Cardiac muscle cell (in vitro differentiated cells and primary cell): Measurements from ENCODE around the gene DOCK1. TPM values are rescaled to one million over a fixed set of nuclear protein-coding genes. Genes with fewer than 3 reads are reported as not detected.

Experiments
- DNase-seq, 2 donors: peaks; one replicate each; pipeline versions ENCODE4 v3.0.0 to v3.0.0-alpha.2; 2010 to 2017; ENCODE audit warnings: low read depth in 1 of 2, low spot score in 1 of 2
- H3K27ac ChIP-seq: fragments of 200-600 bp; sonication (generic); 2 replicates; pipeline ENCODE4 v1.5.1; 2016
- H3K27me3 ChIP-seq: fragments of 200-600 bp; sonication (generic); 2 replicates; pipeline ENCODE4 v1.6.0; 2016; ENCODE audit warnings: control low read depth
- H3K36me3 ChIP-seq: fragments of 200-600 bp; sonication (generic); 2 replicates; pipeline ENCODE4 v1.5.1; 2016; ENCODE audit warnings: control low read depth
- H3K4me1 ChIP-seq: fragments of 200-600 bp; sonication (generic); 2 replicates; pipeline ENCODE4 v1.8.1; 2017; ENCODE audit warnings: low read depth, mild to moderate bottlenecking, mixed run types
- H3K4me3 ChIP-seq: fragments of 200-600 bp; sonication (generic); 2 replicates; pipeline ENCODE4 v1.5.1; 2016; ENCODE audit warnings: mild to moderate bottlenecking
- H3K9me3 ChIP-seq: fragments of 200-600 bp; sonication (generic); 2 replicates; pipeline ENCODE4 v1.5.1; 2017; ENCODE audit warnings: low read depth, mild to moderate bottlenecking, control low read depth
- polyA plus RNA-seq: library from polyadenylated mRNA; unstranded; fragments of >200 nt; fragmentation: Nextera tagmentation; extraction: Ambion mirVana; gene quantifications from 2 replicates; pipeline ENCODE4 v1.2.1, GENCODE V29; 2016
- total RNA-seq: library from RNA; depleted of rRNA; stranded (reverse); fragments of >200 nt; gene quantifications from 2 replicates; pipeline ENCODE4 v1.2.3, GENCODE V29; 2016
- TF ChIP-seq, protein P1 (sequence below): IDR thresholded peaks from 2 replicates; pipeline ENCODE4 v1.5.1; 2012; ENCODE audit warnings: low read depth, mild to moderate bottlenecking, low read length

Gene DOCK1
- total and polyA plus RNA-seq, 2 experiments from 2014 or later = 15.0 to 30.6 TPM

GRCh38 chr10:127079392-127079791 lies 174.2 kb downstream of the DOCK1 start:
- H3K9me3 ChIP-seq = no peaks in the 10 kb centered on the region
- DNase-seq = no peak
- TF ChIP-seq, protein P1, sequence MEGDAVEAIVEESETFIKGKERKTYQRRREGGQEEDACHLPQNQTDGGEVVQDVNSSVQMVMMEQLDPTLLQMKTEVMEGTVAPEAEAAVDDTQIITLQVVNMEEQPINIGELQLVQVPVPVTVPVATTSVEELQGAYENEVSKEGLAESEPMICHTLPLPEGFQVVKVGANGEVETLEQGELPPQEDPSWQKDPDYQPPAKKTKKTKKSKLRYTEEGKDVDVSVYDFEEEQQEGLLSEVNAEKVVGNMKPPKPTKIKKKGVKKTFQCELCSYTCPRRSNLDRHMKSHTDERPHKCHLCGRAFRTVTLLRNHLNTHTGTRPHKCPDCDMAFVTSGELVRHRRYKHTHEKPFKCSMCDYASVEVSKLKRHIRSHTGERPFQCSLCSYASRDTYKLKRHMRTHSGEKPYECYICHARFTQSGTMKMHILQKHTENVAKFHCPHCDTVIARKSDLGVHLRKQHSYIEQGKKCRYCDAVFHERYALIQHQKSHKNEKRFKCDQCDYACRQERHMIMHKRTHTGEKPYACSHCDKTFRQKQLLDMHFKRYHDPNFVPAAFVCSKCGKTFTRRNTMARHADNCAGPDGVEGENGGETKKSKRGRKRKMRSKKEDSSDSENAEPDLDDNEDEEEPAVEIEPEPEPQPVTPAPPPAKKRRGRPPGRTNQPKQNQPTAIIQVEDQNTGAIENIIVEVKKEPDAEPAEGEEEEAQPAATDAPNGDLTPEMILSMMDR = no peak

GRCh38 chr10:127080317-127080716 lies 175.1 kb downstream of the DOCK1 start:
- no peaks in the 10 kb centered on the region for H3K36me3 ChIP-seq
- H3K27ac ChIP-seq = no peak overlapping the region
- no peak for DNase-seq
- no peaks in the 10 kb centered on the region for H3K4me1 ChIP-seq
- H3K4me3 ChIP-seq = no peak overlapping the region
- no peaks in the 10 kb centered on the region for H3K27me3 ChIP-seq
- no peaks in the 10 kb centered on the region for H3K9me3 ChIP-seq
- TF ChIP-seq, protein P1 = no peak

More at GRCh38 chr10:127079392-127079791, 174.2 kb downstream of the DOCK1 start:
- H3K36me3 ChIP-seq = no peaks in the 10 kb centered on the region
- H3K27me3 ChIP-seq = no peaks in the 10 kb centered on the region
- peak overlapping the region; percentile 13 for H3K27ac ChIP-seq
- no peak overlapping the region for H3K4me3 ChIP-seq
- no peaks in the 10 kb centered on the region for H3K4me1 ChIP-seq

- no peaks in the 10 kb centered on the region for H3K36me3 ChIP-seq
- H3K27ac ChIP-seq = no peak overlapping the region
- no peak overlapping the region for H3K4me3 ChIP-seq
- H3K27me3 ChIP-seq = no peaks in the 10 kb centered on the region
- H3K9me3 ChIP-seq = no peaks in the 10 kb centered on the region
- no peak for DNase-seq
- no peaks in the 10 kb centered on the region for H3K4me1 ChIP-seq
- TF ChIP-seq, protein P1 = no peak
These were observed 176.7 kb downstream of the DOCK1 start for GRCh38 chr10:127081851-127082345.

DNA sequence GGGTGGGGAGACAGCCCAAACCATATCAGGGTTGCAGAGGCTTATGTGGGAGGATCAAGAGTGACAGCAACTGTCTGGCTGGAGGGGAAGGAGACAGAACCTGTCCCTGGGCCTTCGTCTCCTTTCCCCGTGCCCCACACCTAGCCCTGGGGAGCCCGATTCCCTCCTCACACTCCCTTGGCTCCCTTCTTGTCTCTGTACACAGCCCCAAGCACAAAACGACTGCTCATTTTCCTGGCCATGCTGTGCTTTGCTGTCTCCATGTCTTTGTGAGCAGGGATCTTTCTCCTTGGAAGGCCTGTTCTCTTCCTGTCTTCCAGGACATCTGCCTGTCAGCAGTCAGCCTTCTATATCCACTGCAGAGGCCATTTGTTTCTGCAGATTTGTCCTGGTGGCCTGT lies 177.4 kb downstream of the DOCK1 start:
- Histone ChIP-seq H3K4me3 (no peak overlapping the region), H3K9me3 (no peaks in the 10 kb centered on the region), H3K4me1 (no peaks in the 10 kb centered on the region), H3K27me3 (no peaks in the 10 kb centered on the region), H3K36me3 (no peaks in the 10 kb centered on the region), H3K27ac (no peak overlapping the region)
- TF ChIP-seq, protein P1 = no peak
- no peak for DNase-seq

GRCh38 chr10:127085957-127086356 lies 180.7 kb downstream of the DOCK1 start:
- TF ChIP-seq, protein P1 = no peak
- no peaks in the 10 kb centered on the region for H3K36me3 ChIP-seq
- H3K27me3 ChIP-seq = no peaks in the 10 kb centered on the region
- H3K27ac ChIP-seq = no peak overlapping the region
- H3K4me3 ChIP-seq = no peak overlapping the region
- no peak for DNase-seq
- H3K4me1 ChIP-seq = no peaks in the 10 kb centered on the region
- no peaks in the 10 kb centered on the region for H3K9me3 ChIP-seq
